ENCODE results near the gene MAB21L3.

DNA sequence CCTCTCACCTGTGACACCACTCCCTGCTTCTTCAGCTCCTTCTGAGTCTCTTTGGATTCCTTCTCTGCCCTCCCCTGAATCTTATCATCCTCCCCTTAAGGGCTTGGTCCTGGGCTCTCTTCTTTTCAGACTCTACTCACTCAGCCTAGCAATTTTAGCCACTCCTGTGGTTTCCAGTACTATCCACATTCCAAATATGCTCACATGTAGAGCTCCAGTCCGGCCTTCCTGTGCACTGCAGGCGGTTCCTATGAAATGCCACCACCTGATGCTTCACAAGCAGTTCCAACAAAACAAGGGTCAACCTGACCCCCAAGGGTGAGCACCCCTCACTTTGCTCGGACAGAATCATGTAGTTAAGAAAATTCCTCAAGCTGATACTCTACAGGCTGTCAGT, 35.9 kb downstream of the MAB21L3 start:
- TF ChIP-seq, protein P1, sequence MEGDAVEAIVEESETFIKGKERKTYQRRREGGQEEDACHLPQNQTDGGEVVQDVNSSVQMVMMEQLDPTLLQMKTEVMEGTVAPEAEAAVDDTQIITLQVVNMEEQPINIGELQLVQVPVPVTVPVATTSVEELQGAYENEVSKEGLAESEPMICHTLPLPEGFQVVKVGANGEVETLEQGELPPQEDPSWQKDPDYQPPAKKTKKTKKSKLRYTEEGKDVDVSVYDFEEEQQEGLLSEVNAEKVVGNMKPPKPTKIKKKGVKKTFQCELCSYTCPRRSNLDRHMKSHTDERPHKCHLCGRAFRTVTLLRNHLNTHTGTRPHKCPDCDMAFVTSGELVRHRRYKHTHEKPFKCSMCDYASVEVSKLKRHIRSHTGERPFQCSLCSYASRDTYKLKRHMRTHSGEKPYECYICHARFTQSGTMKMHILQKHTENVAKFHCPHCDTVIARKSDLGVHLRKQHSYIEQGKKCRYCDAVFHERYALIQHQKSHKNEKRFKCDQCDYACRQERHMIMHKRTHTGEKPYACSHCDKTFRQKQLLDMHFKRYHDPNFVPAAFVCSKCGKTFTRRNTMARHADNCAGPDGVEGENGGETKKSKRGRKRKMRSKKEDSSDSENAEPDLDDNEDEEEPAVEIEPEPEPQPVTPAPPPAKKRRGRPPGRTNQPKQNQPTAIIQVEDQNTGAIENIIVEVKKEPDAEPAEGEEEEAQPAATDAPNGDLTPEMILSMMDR (IDR thresholded peaks at IDR 0.05; ENCODE audit: low read length) = no peak
- no peak for TF ChIP-seq EZH2 (IDR thresholded peaks at IDR 0.05; ENCODE audit: borderline replicate concordance, low read length)

Data from OCI-LY1 (cell line).